ENCODE measurements around the gene MSTN. TPM values are rescaled to one million over a fixed set of nuclear protein-coding genes. Genes with fewer than 3 reads are reported as not detected.

Gene MSTN
- total and polyA plus RNA-seq, 2 donors (not counting 3 experiments of a cell fraction or from before 2014, with no cell fraction given), result 0.04 TPM; not detected in 1

DNA sequence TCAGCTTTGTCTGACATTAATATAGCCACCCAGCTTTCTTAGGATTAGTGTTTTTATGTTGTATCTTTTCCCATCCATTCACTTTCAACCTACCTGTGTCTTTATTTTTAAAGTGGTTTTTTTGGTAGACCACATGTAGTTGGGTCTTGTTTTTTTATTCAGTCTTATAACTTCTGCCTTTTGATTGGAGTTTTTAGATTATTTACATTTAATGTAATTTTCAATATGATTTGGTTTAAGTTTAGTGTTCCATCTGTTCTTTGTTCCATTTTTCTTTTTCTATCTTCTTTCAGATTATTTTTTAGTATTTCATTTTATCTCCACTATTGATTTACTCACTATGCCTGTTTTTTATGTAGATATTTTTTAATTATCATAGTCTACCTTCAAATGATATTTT, 13.1 kb upstream of the MSTN start:
- intact Hi-C loops (cut with micrococcal nuclease), result no loop called here
- Histone ChIP-seq H3K9me1 (replicated peaks; ENCODE audit: control insufficient read depth, extremely low read depth, insufficient read depth, low read length) (no peaks in the 10 kb centered on the region), H3K79me2 (ENCODE audit: control insufficient read depth, insufficient read depth, low read length) (no peaks in the 10 kb centered on the region), H3K36me3 (ENCODE audit: control insufficient read depth in 2 of 2, extremely low read depth in 1 of 2, insufficient read depth in 2 of 2, low read length in 2 of 2) (no peaks in the 10 kb centered on the region), H4K20me1 (replicated peaks; ENCODE audit: control insufficient read depth, extremely low read depth, insufficient read depth, low read length) (no peaks in the 10 kb centered on the region), H3K9me3 (replicated peaks; ENCODE audit: control insufficient read depth, insufficient read depth, low read length) (no peaks in the 10 kb centered on the region), H3K27ac (ENCODE audit: insufficient read depth, low read depth, low read length) (no peak overlapping the region), H3K27me3 (ENCODE audit: control insufficient read depth in 2 of 2, insufficient read depth in 2 of 2, low read length in 2 of 2) (no peaks in the 10 kb centered on the region), H3K4me2 (ENCODE audit: insufficient read depth, low read length) (no peak overlapping the region), H3K4me1 (ENCODE audit: control insufficient read depth, extremely low read depth, insufficient read depth, low read length) (no peaks in the 10 kb centered on the region), H3K4me3 (replicated peaks in 1 of 3; ENCODE audit: insufficient read depth in 1 of 3, low read depth in 1 of 3, low read length in 3 of 3) (no peak overlapping the region), H2AFZ (ENCODE audit: low read depth, low read length) (no peak overlapping the region), H3K9ac (replicated peaks; ENCODE audit: extremely low read depth, insufficient read depth, low read length) (no peak overlapping the region)
- dilution Hi-C loops (cut with MboI; ENCODE audit: extremely low pct_ligation_motif_present, low sequenced_read_pairs), result no loop called here
- DNase-seq (ENCODE audit: low read depth, low spot score), result no peak
- TF ChIP-seq EZH2 (IDR thresholded peaks at IDR 0.05; ENCODE audit: borderline replicate concordance, low read depth, low read length, severe bottlenecking) (no peak), MYC (IDR thresholded peaks at IDR 0.05; ENCODE audit: low read depth, low read length) (no peak), FOS (IDR thresholded peaks at IDR 0.05; ENCODE audit: borderline replicate concordance, insufficient read depth, low read length) (no peak), POLR2A (IDR thresholded peaks at IDR 0.05; ENCODE audit: low read depth, low read length) (no peak), GATA2 (IDR thresholded peaks at IDR 0.05; ENCODE audit: insufficient read depth, insufficient read length, low read depth, low read length) (no peak)
- TF ChIP-seq, protein P1, sequence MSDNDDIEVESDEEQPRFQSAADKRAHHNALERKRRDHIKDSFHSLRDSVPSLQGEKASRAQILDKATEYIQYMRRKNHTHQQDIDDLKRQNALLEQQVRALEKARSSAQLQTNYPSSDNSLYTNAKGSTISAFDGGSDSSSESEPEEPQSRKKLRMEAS (IDR thresholded peaks at IDR 0.05; ENCODE audit: insufficient read depth, insufficient read length), result no peak
- TF ChIP-seq, protein P2, sequence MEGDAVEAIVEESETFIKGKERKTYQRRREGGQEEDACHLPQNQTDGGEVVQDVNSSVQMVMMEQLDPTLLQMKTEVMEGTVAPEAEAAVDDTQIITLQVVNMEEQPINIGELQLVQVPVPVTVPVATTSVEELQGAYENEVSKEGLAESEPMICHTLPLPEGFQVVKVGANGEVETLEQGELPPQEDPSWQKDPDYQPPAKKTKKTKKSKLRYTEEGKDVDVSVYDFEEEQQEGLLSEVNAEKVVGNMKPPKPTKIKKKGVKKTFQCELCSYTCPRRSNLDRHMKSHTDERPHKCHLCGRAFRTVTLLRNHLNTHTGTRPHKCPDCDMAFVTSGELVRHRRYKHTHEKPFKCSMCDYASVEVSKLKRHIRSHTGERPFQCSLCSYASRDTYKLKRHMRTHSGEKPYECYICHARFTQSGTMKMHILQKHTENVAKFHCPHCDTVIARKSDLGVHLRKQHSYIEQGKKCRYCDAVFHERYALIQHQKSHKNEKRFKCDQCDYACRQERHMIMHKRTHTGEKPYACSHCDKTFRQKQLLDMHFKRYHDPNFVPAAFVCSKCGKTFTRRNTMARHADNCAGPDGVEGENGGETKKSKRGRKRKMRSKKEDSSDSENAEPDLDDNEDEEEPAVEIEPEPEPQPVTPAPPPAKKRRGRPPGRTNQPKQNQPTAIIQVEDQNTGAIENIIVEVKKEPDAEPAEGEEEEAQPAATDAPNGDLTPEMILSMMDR (IDR thresholded peaks at IDR 0.05; ENCODE audit: extremely low read depth in 1 of 2, insufficient read depth in 1 of 2, low read depth in 1 of 2, low read length in 2 of 2), result no peak
- ChIA-PET POLR2A (no interaction called here), CTCF (interaction anchor here (0.7 to 2.0 kb wide), 3 partner anchors 8 to 415 kb away, joined by 3 to 6 read pairs (median 4); no protein-coding TSS in a partner anchor)
- no peak for FAIRE-seq
- no TSS peak for BruUV-seq (replicated peaks)

Measured in endothelial cell of umbilical vein (primary cell).